Stimulated activated CD4-positive, alpha-beta T cell treated with anti-CD3 and anti-CD28 coated beads, Interleukin-12 subunit alpha, Interleukin-12 subunit beta, amount 100 ng/mL, for 24 hours (primary cell): Measurements from ENCODE around the gene POP4.
"Not testable (repeated sequence)": the region's sequence is repeated elsewhere in the genome, so short reads cannot be mapped to it uniquely, and the experiment has no call there.

Experiments
- DNase-seq, 2 experiments: peaks; one replicate each; pipeline ENCODE4 v3.0.0-alpha.2; 2020; ENCODE audit warnings: low read depth in 2 of 2

POP4 gene

DNA sequence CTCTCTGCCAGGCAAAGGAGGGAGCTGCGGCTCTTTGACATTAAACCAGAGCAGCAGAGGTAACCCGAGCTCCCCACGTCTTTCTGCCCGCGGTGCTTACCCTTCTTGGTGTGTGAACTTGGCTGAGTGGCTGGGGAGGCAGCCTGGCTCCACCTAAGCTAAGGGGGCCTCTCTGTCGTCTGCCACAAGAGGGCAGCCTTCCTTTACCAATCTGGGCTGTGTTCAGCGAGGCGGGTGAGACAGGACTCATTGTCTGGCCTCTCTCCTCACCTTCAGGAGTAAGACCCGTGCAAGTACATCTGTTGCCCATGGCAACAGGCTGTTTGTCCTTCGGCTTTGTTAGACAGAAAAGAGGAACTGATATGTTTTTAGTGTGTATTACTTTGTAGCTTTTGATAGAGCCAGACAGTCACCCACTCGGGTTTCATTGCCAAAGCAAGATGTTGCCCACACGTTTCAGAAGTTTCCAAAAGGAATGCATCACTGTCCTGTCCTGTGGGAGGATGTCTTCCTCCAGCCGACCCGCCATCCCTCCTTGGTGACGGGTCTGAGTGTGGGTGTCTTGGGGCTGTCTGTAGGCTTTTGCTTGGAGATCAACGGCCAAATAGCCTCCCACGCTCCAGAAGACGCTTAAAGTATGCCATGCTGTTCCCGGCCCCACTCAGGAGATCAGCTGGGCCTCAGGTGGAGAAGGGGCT lies 4.6 kb downstream of the POP4 start:
- DNase-seq = peak; percentile 66 to 81

DNA sequence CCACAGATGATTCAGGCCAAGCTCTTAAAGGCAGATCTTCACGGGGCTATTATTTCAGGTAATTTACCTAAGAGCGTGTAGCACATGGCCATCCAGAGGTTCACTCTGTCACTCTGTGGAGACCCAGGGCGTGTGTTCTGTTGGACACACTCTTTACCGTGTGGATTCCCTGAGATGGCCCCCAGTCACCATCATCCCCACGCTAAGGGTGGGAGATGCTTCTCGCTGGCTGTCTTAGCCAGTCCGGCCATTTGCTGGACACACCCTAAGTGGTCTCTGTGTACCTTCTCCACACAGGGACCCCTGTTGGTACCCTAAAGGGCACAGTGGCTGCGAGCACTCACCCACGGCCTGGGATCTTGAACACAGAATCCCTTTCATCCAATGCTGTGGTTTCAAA lies 6.0 kb downstream of the POP4 start:
- DNase-seq = no peak

DNA sequence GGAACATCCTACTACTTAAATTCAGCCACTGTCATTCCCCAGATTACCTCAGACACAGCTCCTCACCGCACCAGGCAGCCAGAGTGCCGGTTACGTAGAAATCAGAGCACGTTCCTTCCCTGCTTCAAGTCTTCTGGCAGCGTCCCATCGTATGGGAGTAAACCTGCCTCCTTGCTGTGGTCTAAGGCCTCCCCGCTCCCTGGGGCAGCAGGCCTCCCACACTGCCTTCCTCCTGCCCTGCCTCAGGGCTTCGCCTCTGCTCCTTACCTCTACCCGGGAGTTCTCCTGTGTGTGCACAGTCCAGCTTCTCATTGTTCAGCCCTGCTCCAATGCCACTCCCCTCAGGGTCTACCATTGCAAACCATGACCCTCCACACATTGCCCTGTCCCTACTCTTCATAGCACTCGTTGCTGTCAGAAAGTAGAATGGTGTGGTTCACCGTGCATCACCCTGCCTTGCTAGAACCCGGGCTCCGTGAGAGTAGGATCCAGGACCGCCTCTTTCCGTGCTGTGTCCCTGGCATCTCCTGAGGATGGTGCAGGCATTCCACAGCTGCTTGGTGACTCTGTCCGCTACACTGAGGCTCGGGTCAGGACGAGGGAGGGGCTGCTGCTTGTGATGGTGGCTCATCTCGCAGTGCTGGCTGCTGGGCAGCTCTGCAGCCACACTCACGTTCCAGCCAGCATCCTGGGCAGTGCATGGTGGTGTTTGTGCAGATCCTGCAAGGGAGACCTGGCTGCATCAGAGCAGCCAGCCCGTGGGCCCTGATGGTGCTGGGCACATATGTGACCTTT lies 6.9 kb downstream of the POP4 start:
- no peak for DNase-seq

DNA sequence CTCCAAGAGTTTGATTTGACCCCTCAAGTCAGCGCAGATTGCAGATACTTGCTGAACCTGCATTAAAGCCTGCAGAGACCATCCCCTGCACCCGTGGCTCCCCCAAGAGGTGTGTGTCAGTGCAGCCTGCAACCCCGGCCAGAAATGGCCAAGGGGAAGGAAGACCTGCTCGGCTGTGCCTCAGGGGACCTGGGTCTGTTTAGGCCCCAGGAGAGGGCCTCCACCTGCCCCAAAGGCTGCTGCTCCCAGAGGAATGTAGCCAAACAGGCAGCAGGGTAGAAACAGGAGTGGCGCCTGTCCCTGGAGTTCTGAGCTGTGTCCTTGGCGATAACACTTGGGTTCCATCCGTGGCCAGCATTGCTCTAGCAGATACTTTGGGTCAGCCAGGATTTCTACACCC lies 8.0 kb downstream of the POP4 start:
- DNase-seq = no peak

DNA sequence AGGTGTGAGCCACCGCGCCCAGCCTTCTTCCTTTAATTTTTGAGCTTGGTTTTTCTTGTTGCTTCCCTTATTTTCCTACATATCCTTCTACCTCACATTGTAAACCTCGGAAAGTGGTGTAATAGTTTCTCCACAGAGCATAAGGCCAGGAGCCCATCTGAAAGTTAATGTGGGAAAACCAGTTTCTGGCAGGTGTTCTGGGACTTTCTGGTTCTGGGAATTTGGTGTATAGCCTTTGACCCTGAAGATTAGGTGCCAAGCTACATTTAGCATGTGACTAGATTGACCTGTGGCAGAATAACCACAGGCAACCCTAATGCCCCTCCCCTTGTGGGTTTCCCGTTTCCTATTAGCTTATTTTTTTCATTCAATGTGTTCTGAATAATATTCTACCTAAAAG lies 8.7 kb downstream of the POP4 start:
- DNase-seq = no peak

DNA sequence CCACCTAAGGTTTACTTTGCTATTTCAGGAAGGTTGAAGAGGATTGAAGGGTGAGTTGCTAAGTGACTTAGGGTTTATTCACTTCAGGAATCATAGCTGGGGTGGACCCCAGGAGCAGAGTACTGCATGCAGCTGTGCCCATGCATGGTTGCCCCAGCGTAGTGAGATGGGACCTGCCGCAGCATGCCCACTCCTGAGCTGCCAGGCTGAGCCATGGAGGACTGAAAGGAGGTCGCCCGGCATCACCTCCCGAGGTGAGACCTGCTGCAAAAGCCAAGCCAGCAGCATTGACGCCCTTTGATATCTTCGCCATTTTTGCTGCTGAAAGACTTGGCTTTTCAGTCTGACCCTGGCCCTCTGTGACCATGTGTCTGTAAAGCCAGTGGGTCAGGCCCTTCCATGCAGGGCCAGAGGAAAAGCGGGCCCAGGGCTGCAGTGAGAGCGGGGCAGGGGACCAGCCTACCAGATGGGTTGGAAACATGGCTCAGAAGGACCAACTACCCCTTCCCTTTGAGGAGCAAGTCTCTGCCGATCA lies 9.9 kb downstream of the POP4 start:
- DNase-seq = no peak

DNA sequence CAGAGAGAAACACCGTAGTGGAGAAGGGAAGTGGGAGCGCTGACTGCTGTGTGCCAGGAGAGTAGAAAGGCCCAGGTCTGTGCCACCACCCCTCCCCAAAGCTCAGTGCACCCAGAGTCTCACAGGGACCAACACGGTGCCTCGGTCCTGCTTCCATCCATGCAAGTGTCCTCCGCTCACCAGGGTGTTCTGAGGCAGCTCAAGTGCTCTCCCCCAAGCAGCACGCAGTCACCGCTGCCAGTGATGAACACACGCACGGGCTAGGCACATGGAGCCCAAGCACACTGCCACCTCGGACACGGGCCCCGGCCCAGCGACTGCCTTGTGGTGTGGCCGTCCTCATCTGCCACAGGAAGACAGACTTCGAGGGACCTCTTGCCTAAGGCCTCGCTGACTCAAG lies 10.5 kb downstream of the POP4 start:
- no peak for DNase-seq

DNA sequence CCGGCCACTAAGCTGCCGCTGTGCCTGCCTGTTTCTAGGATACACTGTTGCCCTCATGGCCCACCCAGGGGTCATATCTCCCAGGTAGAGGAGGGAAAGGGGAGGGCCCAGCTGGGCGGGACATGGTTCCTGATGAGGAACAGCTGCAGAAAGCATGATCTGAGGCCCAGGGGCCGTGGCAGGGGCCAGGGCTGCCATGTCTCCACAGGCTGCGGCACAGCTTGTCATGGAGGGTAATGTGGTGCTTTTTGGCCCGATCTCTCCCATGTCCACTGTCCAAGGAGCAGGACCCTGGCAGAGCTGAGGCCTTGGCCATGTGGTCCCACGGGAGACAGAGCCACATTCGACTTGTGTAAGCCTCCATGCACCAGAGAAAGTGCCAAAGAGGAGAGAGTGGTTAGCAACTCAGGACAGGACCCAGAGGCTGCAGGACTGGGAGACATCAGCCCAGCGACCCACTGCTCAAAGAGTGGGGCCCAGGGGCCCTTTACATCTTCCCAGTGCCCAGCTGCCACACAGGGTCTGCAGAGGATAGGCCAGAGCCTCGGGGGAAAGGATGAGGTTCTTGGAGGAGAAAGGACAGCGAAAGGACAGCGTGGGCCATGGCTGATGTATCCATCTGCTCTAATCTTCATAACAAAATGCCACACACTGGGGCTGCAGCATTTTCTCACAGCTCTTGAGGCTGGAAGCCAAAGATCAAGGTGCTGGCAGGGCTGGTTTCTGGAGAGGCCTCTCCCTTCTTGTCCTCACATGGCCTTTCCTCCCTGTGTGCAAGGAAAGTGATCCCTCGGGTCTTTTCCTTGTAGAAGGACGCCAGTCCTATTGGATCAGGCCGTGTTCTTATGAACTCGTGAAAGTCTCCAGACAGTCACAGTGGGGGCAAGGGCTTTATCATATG lies 11.5 kb downstream of the POP4 start:
- DNase-seq = no peak

DNA sequence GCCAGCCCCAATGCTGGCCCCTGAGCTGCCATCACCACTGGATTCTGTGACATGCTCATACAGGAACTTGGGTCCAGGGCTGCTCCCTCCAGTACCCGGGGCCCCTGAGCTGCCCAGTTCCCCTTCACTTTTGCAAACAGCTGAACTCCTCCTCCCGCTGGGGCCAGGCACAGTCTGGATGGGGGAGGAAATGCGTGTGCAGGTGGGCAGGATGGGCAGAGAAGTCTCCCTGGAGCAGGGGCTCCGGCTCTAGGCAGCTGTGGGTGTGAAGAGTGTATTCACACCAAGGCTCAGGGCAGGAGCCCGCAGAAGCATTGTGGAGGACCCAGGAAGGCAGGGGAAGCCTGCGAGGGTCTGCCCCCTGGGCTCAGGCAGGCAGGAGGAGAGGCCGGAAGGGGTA lies 12.4 kb downstream of the POP4 start:
- DNase-seq = no peak

DNA sequence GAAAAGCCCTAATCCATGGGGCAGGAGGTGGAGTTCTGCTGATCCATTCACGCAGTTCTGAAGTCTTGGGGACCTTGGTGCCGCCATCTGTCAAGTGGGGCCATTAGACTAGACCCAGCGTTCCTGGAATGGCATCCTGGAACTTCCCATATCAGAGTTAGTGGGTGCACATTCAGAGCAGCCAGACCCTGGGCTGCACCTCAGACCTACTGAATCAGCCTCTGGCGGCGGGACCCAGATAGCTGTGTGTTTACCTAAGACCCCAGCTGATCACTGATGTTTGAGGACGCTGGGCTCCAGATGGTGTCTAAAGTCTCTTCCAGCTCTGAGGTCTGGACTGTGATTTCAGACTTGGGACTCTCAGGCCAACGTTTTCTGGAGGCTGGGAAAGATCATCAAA lies 12.8 kb downstream of the POP4 start:
- DNase-seq = no peak

DNA sequence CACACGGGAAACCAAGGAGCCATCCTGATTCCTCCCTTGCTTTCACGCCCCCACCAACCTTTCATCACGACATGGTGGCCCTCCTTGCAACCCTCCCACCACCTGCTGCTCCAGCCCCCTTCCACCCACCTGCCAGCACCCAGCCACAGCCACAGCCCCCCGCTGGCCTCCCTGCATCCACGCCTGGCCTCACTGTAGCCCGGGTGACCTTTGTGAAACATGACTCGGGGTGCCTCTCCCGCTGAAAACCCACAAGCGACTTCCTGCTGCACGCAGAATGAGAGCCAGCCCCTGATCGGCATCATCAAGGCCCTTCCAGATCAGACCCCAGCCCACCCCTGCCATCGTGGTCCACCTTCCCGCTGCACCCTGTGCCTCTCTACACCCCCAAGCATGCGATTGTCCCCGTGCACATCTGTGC lies 14.9 kb downstream of the POP4 start:
- DNase-seq = peak in 1 of 2 experiments; percentile 46

DNA sequence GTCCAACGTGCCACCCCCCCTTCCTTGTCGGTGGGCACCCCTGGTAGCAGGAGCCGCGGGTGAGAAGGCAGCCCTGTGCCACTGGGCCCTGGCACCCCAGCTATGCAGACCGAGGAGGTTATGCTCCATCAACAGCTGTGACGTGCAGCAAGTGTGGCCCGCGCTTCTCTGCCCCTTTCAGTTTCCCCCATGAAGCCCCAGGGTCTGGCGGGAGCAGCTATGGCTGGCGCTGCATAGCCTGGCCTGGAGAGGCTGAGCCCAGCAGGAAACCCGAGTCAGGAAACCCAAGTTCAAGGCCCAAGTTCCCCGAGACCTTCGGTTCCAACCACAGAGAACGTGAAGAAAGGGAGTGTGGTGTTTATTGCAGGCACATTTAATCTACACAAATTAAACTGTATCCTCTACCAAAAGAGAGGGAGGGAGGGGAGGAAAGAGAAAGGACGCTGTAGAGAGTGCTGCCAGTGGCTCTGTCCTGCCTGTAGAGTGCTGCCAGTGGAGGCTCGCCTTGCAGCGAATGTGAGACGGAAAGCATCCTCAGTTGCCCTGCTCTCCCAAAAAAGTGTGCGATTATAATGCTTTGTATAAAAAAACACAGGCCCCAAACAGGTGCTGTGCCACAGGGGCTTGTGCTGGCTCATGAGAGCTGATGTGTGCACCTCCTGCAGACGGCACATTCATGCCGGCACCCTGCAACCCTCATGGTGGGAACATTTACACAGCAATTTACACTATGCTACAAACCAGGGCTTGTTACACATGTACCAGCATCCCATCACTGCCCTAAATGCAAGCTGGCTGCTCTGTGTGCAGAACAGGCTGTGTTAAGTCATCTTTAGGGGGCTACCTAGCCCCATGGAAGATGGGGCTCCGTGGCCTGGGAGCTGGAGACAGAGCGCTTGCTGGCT lies 16.3 kb downstream of the POP4 start:
- peak in 1 of 2 experiments; percentile 30 for DNase-seq

DNA sequence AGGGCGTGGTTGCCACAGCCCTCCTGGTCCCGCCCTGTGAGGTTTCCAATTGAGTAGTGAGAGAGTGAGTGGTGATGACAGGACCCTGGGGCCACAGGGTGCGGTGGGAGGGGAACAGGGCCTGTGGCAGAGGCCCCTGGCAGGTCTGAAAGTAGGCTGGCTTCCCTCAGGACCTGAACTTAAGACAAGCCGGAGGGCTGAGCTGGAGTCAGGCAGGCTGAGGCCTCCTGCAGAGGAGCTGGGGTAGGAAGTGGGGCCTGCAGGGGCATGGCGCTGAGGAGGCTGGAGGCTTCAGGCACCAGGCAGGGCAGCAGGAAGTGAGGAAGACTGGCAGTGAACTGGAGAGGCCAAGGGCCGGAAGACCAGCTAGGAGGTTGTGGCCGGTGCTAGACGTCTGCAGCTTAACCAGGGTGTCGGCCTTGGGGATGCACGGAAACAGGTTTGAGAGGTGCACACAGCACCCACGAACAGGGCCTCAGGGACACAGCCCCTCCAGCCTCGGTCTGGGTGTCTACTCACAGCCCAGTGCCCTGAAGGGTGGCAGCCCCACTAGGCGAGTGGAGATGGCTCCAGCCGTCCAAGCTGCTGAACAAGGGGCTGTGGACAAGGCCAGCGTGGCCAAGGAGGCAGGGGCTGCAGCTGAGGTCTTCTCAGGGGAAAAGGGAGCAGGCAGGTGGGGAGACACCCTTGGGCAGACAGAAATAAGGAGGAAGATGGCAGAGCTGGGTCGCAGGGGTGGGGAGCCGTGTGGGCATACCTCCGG lies 17.8 kb downstream of the POP4 start:
- peak in 1 of 2 experiments; percentile 58 for DNase-seq

DNA sequence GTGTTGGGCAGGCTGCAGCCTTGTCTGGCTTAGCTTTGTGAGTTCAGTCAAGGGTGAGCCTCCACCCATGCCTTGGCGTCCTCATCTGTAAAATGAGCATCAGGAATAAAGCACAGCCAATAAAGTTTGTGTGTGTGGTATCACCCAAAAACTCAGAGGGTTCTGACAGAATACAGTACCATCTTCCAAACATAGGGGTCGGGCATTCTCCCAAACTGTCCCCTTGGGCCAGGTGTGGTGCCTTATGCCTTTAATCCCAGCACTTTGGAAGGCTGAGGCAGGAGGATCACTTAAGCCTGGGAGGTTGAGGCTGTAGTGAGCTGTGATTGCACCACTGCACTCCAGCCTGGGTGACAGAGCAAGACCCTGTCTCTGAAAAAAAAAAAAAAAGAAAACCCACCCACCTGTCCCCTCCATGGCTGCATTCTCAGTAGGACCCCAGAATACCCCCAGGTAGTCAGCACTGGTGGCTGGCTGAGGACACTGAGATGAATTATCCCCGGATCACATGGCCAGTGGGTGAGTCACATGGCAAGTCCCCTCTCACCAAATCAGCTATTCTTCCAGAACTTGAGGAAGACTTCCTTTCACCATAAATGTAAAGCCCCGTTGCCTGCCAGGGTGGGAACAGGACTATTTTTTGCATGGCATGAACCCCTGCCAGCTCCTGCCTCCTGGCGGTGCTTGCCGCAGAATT lies 18.6 kb downstream of the POP4 start:
- no peak for DNase-seq

DNA sequence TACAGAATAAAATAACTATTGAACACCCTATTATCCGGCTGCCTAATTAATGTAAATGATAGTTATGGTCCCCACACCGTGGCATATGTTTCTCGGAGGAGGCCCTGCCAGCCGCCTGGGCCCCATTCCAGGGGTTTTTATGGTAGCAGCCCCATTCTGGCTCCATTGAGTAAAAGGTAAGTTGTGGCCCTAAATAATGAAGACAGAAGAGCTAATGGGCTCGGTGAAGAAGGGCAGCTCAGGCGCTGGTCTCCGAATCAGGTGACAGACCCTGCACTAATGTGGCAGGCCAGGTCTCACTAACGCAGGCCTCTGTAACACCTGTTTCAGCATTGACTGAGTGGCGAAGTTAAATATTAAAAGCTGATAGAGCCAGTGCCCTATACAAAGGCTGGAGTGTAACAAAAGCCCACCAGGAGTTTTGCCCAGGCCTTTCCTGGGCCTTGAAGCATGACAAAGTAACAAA lies 19.1 kb downstream of the POP4 start:
- no peak for DNase-seq

DNA sequence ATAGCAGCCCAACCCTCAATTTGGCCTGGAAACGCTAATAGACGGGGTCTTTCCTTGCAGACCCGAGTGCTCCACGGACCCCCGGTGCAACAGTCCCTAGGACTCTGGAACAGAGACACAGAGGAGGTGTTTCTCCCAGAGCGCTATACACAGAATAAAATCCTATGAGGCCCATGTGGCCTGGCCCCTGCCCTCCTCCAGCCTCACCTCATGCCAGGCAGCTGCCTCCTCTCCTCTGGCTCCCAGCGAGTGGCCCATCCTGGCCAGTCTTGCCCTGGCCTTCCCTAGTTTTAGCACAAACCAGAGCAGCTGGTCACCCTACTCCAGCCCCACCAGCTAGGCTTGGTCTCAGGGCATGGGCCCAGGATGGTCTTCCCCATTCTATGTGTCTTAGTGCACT lies 20.3 kb downstream of the POP4 start:
- DNase-seq = no peak

DNA sequence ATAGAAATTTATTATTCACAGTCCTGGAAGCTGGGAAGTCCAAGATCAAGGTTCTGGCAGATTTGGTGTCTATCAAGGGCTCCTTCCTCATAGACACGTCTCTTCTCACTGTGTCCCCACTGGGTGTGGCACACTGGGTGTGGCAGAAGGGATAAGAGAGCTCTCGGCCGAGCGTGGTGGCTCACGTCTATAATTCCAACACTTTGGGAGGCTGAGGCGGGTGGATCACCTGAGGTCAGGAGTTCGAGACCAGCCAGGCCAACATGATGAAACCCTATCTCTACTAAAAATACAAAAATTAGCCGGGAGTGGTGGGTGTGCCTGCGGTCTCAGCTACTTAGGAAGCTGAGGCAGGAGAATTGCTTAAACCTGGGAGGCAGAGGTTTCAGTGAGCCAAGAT lies 20.7 kb downstream of the POP4 start:
- DNase-seq = not testable (repeated sequence)

DNA sequence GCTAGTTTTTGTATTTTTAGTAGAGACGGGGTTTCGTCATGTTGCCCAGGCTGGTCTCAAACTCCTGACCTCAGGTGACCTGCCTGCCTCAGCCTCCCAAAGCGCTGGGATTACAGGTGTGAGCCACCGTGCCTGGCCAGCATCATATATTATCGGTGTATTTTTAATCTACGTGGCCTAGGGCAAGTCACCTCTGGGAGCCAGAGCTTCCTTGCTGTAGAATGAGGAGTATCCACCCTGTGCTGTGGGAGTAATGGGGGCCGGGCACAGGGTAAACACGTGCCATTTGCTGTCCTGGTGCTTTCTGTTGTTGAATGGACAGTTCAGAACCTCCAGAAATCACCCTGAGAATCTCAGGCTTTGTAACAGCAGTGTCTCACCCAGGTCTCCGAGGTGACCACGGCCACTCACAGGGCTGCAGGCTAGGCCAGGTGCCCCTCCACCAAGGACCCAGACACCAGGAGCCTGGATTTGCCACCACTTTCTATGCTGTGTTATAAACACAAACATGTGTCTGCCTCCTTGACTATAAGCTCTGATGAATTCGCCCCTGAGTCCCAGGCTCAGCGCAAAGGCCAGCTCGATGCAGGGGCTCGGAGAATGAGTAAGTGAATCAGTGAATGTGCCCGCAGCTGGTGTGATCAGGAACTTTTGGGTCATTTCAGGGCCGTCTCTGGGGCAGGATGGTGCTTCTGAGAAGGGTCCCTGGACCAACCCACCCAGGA lies 22.7 kb downstream of the POP4 start:
- no peak for DNase-seq
